K562 (cell line): ENCODE measurements around the gene CASP6. TPM values are rescaled to one million over a fixed set of nuclear protein-coding genes. Genes with fewer than 3 reads are reported as not detected.

Experiments
- EP300 ChIP-seq: IDR thresholded peaks from 2 replicates; pipeline ENCODE4 v1.6.1; 2012; ENCODE audit warnings: low read length, improper control_type of control experiment
- ESRRB ChIP-seq: fragments of 250-450 bp; sonication (Bioruptor Pico); IDR thresholded peaks from 2 replicates; pipeline ENCODE4 v1.5.0; 2020; ENCODE audit warnings: mild to moderate bottlenecking, moderate library complexity, borderline replicate concordance
- JUND ChIP-seq, 2 experiments: IDR thresholded peaks; 2 replicates in 1 of 2; 3 replicates in 1 of 2; pipeline ENCODE4 v1.6.1; 2011; ENCODE audit warnings: borderline replicate concordance in 2 of 2, low read depth in 2 of 2, low read length in 2 of 2, improper control_type of control experiment in 1 of 2, missing biosample characterization in 1 of 2, missing genetic modification characterization in 1 of 2, missing genetic modification reagents in 1 of 2
- MCM3 ChIP-seq: fragments of 450-650 bp; IDR thresholded peaks from 2 replicates; pipeline ENCODE4 v1.6.1; 2016
- PHTF2 ChIP-seq: fragments of 250-450 bp; sonication (Bioruptor Pico); IDR thresholded peaks from 2 replicates; pipeline ENCODE4 v1.5.0; 2021; ENCODE audit warnings: mild to moderate bottlenecking
- SMAD4 ChIP-seq: fragments of 250-450 bp; sonication (Bioruptor Pico); conservative IDR thresholded peaks from 2 replicates; pipeline ENCODE4 v1.8.0; 2021; ENCODE audit warnings: inconsistent platforms, mild to moderate bottlenecking, moderate library complexity
- SP1 ChIP-seq: sonication (generic); formaldehyde crosslinking; IDR thresholded peaks from 2 replicates; pipeline ENCODE4 v1.8.1; 2022; ENCODE audit warnings: mild to moderate bottlenecking, missing genetic modification reagents
- TEAD4 ChIP-seq, 2 experiments: sonication (generic) in 1 of 2; formaldehyde crosslinking in 1 of 2; IDR thresholded peaks; 2 replicates each; pipeline versions ENCODE4 v1.6.1 to v1.8.0; 2012 to 2022; ENCODE audit warnings: borderline replicate concordance in 1 of 2, inconsistent platforms in 1 of 2, low read length in 1 of 2, mild to moderate bottlenecking in 1 of 2, missing genetic modification reagents in 1 of 2
- ZFP30 ChIP-seq: fragments of 250-450 bp; sonication (Bioruptor Pico); IDR thresholded peaks from 2 replicates; pipeline ENCODE4 v1.8.0; 2022; ENCODE audit warnings: moderate library complexity, mild to moderate bottlenecking, inconsistent platforms, borderline replicate concordance
- ZNF12 ChIP-seq: sonication (generic); formaldehyde crosslinking; IDR thresholded peaks from 2 replicates; pipeline ENCODE4 v1.4.0; 2020; ENCODE audit warnings: mild to moderate bottlenecking, missing genetic modification reagents
- ZNF695 ChIP-seq: fragments of 450-650 bp; formaldehyde crosslinking; IDR thresholded peaks from 2 replicates; pipeline ENCODE4 v1.4.0; 2020; ENCODE audit warnings: mild to moderate bottlenecking, moderate library complexity
- polyA plus RNA-seq, 8 experiments: library from polyadenylated mRNA; depleted of rRNA in 4 of 8; stranded (reverse) in 5 of 8; unstranded in 3 of 8; fragments of >200 nt; fragmentation: Nextera tagmentation in 2 of 8; fragmentation: Illumina TruSeq in 1 of 8; extraction: Ambion mirVana in 2 of 8; extraction: Trizol in 1 of 8; gene quantifications; 2 replicates each; pipeline versions ENCODE4 v1.2.1 to v1.2.3, GENCODE V29; 2011 to 2014; ENCODE audit warnings: inconsistent platforms in 1 of 8, missing spikeins in 1 of 8
- total RNA-seq, 7 experiments: library from RNA; depleted of rRNA in 6 of 7; stranded (reverse); fragments of >200 nt in 6 of 7; fragmentation: Illumina TruSeq in 2 of 7; extraction: Trizol in 2 of 7; gene quantifications; 2 replicates each; pipeline versions ENCODE4 v1.2.1 to v1.2.3, GENCODE V29; 2011 to 2021; ENCODE audit warnings: low replicate concordance in 1 of 7
- TF ChIP-seq, protein P1 (sequence below): fragments of 450-650 bp; formaldehyde crosslinking; IDR thresholded peaks from 2 replicates; pipeline ENCODE4 v1.4.0; 2020; ENCODE audit warnings: mild to moderate bottlenecking, mixed read lengths
- TF ChIP-seq, protein P2 (sequence below): fragments of 450-650 bp; IDR thresholded peaks from 2 replicates; pipeline ENCODE4 v1.6.1; 2016; ENCODE audit warnings: antibody characterized with exemption
- TF ChIP-seq, protein P3 (sequence below): fragments of 450-650 bp; formaldehyde crosslinking; IDR thresholded peaks from 2 replicates; pipeline ENCODE4 v1.4.0; 2020; ENCODE audit warnings: mild to moderate bottlenecking, moderate library complexity
- TF ChIP-seq, protein P4 (sequence below): fragments of 250-450 bp; sonication (Bioruptor Pico); IDR thresholded peaks from 2 replicates; pipeline ENCODE4 v1.4.0; 2020; ENCODE audit warnings: mild to moderate bottlenecking, moderate library complexity
- TF ChIP-seq, protein P5 (sequence below): sonication (generic); formaldehyde crosslinking; IDR thresholded peaks from 2 replicates; pipeline ENCODE4 v1.8.0; 2022; ENCODE audit warnings: mild to moderate bottlenecking, missing genetic modification reagents
- TF ChIP-seq, protein P6 (sequence below): fragments of 450-650 bp; formaldehyde crosslinking; IDR thresholded peaks from 2 replicates; pipeline ENCODE4 v1.4.0; 2020; ENCODE audit warnings: mild to moderate bottlenecking

CASP6 gene
- total and polyA plus RNA-seq, 9 of the 15 experiments (the other 6 are each of a cell fraction or from before 2014, with no cell fraction given): 20.8 to 72.7 (median 39.1) TPM

DNA sequence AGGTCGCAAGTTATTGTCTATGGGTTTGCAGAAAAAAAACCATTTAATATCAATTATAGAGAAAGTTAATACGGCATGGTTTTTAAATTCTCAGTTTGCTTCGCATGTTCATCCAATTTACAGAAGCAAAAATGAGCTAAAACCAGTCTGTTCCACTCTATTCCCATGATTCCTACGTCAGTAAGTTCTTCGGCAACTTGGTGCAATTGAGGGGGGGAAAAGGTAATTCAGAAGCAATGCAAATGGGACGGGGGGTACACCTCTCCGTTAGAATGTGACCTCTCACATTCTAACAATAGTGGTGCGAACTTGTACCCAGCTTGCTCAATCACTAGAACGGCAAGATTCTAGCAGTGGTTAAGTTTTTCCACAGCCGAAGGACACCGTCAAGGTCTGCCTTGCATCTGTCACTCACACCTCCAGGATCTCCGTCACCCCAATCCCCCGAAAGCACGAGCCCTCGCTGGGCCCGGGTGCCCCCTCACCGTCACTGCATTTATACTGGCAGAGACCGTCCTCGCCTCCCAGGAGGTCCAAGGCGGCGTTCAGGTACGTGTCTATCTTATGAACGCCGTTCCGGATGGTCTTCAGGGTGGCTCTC is 26.0 kb upstream of the CASP6 start (continued):
- TF ChIP-seq, protein P1, sequence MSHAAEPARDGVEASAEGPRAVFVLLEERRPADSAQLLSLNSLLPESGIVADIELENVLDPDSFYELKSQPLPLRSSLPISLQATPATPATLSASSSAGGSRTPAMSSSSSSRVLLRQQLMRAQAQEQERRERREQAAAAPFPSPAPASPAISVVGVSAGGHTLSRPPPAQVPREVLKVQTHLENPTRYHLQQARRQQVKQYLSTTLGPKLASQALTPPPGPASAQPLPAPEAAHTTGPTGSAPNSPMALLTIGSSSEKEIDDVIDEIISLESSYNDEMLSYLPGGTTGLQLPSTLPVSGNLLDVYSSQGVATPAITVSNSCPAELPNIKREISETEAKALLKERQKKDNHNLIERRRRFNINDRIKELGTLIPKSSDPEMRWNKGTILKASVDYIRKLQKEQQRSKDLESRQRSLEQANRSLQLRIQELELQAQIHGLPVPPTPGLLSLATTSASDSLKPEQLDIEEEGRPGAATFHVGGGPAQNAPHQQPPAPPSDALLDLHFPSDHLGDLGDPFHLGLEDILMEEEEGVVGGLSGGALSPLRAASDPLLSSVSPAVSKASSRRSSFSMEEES (CRISPR knock-in tag): no peak
- TF ChIP-seq, protein P2, sequence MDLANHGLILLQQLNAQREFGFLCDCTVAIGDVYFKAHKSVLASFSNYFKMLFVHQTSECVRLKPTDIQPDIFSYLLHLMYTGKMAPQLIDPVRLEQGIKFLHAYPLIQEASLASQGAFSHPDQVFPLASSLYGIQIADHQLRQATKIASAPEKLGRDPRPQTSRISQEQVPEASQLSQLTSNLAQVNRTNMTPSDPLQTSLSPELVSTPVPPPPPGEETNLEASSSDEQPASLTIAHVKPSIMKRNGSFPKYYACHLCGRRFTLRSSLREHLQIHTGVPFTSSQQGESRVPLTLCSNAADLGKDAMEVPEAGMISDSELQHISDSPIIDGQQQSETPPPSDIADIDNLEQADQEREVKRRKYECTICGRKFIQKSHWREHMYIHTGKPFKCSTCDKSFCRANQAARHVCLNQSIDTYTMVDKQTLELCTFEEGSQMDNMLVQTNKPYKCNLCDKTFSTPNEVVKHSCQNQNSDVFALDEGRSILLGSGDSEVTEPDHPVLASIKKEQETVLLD: no peak
- no peak for TF ChIP-seq ZNF695 (CRISPR knock-in tag)
- TF ChIP-seq, protein P3, sequence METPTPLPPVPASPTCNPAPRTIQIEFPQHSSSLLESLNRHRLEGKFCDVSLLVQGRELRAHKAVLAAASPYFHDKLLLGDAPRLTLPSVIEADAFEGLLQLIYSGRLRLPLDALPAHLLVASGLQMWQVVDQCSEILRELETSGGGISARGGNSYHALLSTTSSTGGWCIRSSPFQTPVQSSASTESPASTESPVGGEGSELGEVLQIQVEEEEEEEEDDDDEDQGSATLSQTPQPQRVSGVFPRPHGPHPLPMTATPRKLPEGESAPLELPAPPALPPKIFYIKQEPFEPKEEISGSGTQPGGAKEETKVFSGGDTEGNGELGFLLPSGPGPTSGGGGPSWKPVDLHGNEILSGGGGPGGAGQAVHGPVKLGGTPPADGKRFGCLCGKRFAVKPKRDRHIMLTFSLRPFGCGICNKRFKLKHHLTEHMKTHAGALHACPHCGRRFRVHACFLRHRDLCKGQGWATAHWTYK (CRISPR knock-in tag): no peak
- TF ChIP-seq SP1 (CRISPR knock-in tag): no peak
- TF ChIP-seq ZNF12 (CRISPR knock-in tag): no peak
- no peak for TF ChIP-seq MCM3
- TF ChIP-seq, protein P4, sequence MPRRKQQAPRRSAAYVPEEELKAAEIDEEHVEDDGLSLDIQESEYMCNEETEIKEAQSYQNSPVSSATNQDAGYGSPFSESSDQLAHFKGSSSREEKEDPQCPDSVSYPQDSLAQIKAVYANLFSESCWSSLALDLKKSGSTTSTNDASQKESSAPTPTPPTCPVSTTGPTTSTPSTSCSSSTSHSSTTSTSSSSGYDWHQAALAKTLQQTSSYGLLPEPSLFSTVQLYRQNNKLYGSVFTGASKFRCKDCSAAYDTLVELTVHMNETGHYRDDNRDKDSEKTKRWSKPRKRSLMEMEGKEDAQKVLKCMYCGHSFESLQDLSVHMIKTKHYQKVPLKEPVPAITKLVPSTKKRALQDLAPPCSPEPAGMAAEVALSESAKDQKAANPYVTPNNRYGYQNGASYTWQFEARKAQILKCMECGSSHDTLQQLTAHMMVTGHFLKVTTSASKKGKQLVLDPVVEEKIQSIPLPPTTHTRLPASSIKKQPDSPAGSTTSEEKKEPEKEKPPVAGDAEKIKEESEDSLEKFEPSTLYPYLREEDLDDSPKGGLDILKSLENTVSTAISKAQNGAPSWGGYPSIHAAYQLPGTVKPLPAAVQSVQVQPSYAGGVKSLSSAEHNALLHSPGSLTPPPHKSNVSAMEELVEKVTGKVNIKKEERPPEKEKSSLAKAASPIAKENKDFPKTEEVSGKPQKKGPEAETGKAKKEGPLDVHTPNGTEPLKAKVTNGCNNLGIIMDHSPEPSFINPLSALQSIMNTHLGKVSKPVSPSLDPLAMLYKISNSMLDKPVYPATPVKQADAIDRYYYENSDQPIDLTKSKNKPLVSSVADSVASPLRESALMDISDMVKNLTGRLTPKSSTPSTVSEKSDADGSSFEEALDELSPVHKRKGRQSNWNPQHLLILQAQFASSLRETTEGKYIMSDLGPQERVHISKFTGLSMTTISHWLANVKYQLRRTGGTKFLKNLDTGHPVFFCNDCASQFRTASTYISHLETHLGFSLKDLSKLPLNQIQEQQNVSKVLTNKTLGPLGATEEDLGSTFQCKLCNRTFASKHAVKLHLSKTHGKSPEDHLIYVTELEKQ (CRISPR knock-in tag): no peak
- no peak for TF ChIP-seq TEAD4 (IDR thresholded peaks at IDR 0.05; ENCODE audit: low read length)
- no peak for TF ChIP-seq TEAD4 (CRISPR knock-in tag; IDR thresholded peaks at IDR 0.05; ENCODE audit: borderline replicate concordance)
- TF ChIP-seq PHTF2: no peak
- TF ChIP-seq EP300: no peak
- TF ChIP-seq ZFP30: no peak
- TF ChIP-seq, protein P5, sequence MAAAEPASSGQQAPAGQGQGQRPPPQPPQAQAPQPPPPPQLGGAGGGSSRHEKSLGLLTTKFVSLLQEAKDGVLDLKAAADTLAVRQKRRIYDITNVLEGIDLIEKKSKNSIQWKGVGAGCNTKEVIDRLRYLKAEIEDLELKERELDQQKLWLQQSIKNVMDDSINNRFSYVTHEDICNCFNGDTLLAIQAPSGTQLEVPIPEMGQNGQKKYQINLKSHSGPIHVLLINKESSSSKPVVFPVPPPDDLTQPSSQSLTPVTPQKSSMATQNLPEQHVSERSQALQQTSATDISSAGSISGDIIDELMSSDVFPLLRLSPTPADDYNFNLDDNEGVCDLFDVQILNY: no peak
- no peak for TF ChIP-seq SMAD4
- TF ChIP-seq JUND (IDR thresholded peaks at IDR 0.05; ENCODE audit: borderline replicate concordance, low read depth, low read length): no peak
- no peak for TF ChIP-seq JUND (tag; IDR thresholded peaks at IDR 0.05; ENCODE audit: borderline replicate concordance, low read depth, low read length)
- no peak for TF ChIP-seq ESRRB (CRISPR knock-in tag)
- TF ChIP-seq, protein P6, sequence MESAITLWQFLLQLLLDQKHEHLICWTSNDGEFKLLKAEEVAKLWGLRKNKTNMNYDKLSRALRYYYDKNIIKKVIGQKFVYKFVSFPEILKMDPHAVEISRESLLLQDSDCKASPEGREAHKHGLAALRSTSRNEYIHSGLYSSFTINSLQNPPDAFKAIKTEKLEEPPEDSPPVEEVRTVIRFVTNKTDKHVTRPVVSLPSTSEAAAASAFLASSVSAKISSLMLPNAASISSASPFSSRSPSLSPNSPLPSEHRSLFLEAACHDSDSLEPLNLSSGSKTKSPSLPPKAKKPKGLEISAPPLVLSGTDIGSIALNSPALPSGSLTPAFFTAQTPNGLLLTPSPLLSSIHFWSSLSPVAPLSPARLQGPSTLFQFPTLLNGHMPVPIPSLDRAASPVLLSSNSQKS (CRISPR knock-in tag): no peak
